Right cardiac atrium (tissue), 5 donors: Measurements from ENCODE around the gene TMEM121B. TPM values are rescaled to one million over a fixed set of nuclear protein-coding genes. Genes with fewer than 3 reads are reported as not detected.

Experiments
- polyA plus RNA-seq: library from polyadenylated mRNA; stranded (reverse); fragments of 200-250 nt; gene quantifications from one replicate; pipeline ENCODE4 v1.2.3, GENCODE V29; 2013
- total RNA-seq, 4 donors: library from RNA; stranded (reverse); fragmentation: NEBNext Ultra II Directional; extraction: Animal tissue kit (Norgen Biotek cat#: 25700); gene quantifications; one replicate each; pipeline ENCODE4 v1.2.1, GENCODE V29; 2021
- donor health status: healthy with polysubstance abuse.
- donor health status: DM: no; HTN: yes; CAD: no.
- donor health status: DM: no; HTN: no; CAD: no.
- donor health status: DM: no; HTN: yes; CAD: no; lungs with severe emphysema.
- donor health status: DM: yes; HTN: yes; CAD: no.

The TMEM121B gene
- total and polyA plus RNA-seq, 5 donors, result 0.56 to 1.9 (median 1.1) TPM

Other genes starting within 250 kb of the TMEM121B start
- not detected for gene GAB4, start 113.1 kb downstream of the TMEM121B start, total RNA-seq
- gene GAB4, start 113.1 kb downstream of the TMEM121B start, polyA plus RNA-seq, result not detected
- 10 to 100 TPM in 3 of 4 donors, 1 to 10 TPM in 1; 8.7 to 13.4 (median 12.6) TPM for gene IL17RA, start 36.4 kb downstream of the TMEM121B start, total RNA-seq
- 4.6 TPM for gene IL17RA, start 36.4 kb downstream of the TMEM121B start, polyA plus RNA-seq
- gene HDHD5, start 37.9 kb upstream of the TMEM121B start, total RNA-seq, result 10 to 100 TPM; 28.2 to 41.2 (median 35.9) TPM
- 37.9 TPM for gene HDHD5, start 37.9 kb upstream of the TMEM121B start, polyA plus RNA-seq
- 10 to 100 TPM; 20.1 to 51.6 (median 34.8) TPM for gene ADA2, start 98.1 kb upstream of the TMEM121B start, total RNA-seq
- 25.4 TPM for gene ADA2, start 98.1 kb upstream of the TMEM121B start, polyA plus RNA-seq
- 1 to 10 TPM; 4.1 to 8.3 (median 4.7) TPM for gene CECR2, start 248.1 kb upstream of the TMEM121B start, total RNA-seq
- 3.4 TPM for gene CECR2, start 248.1 kb upstream of the TMEM121B start, polyA plus RNA-seq